HepG2 (cell line): ENCODE results near the gene THAP3. TPM values are rescaled to one million over a fixed set of nuclear protein-coding genes. Genes with fewer than 3 reads are reported as not detected.

Experiments used
- DR1 ChIP-seq: sonication (generic); formaldehyde crosslinking; IDR thresholded peaks from 2 replicates; pipeline ENCODE4 v1.8.0; 2021; ENCODE audit warnings: mild to moderate bottlenecking, missing genetic modification reagents, inconsistent platforms
- HDAC2 ChIP-seq: sonication (generic); formaldehyde crosslinking; IDR thresholded peaks from 2 replicates; pipeline ENCODE4 v1.4.0; 2020; ENCODE audit warnings: missing genetic modification reagents
- IKZF1 ChIP-seq: fragments of 450-650 bp; IDR thresholded peaks from 2 replicates; pipeline ENCODE4 v1.7.1; 2016
- THAP7 ChIP-seq: sonication (generic); formaldehyde crosslinking; IDR thresholded peaks from 2 replicates; pipeline ENCODE4 v1.8.1; 2023; ENCODE audit warnings: mild to moderate bottlenecking, missing genetic modification reagents
- USF2 ChIP-seq, 2 experiments: sonication (generic) in 1 of 2; formaldehyde crosslinking in 1 of 2; IDR thresholded peaks; 2 replicates each; pipeline versions ENCODE4 v1.5.1 to v1.6.1; 2011 to 2020; ENCODE audit warnings: borderline replicate concordance in 1 of 2, low read depth in 1 of 2, low read length in 1 of 2, mild to moderate bottlenecking in 1 of 2, missing genetic modification reagents in 1 of 2, moderate library complexity in 1 of 2
- ZBTB46 ChIP-seq: sonication (generic); formaldehyde crosslinking; IDR thresholded peaks from 2 replicates; pipeline ENCODE4 v1.4.0; 2020; ENCODE audit warnings: mild to moderate bottlenecking, missing genetic modification reagents, borderline replicate concordance
- ZNF124 ChIP-seq: sonication (generic); formaldehyde crosslinking; IDR thresholded peaks from 2 replicates; pipeline ENCODE4 v1.4.0; 2020; ENCODE audit warnings: missing genetic modification reagents
- ZNF280B ChIP-seq: sonication (generic); formaldehyde crosslinking; IDR thresholded peaks from 2 replicates; pipeline ENCODE4 v1.5.0; 2020; ENCODE audit warnings: missing genetic modification reagents, mild to moderate bottlenecking, borderline replicate concordance
- ZNF318 ChIP-seq: sonication (generic); formaldehyde crosslinking; IDR thresholded peaks from 2 replicates; pipeline ENCODE4 v1.4.0; 2020; ENCODE audit warnings: mild to moderate bottlenecking, missing genetic modification reagents
- ZNF563 ChIP-seq: sonication (generic); formaldehyde crosslinking; IDR thresholded peaks from 2 replicates; pipeline ENCODE4 v1.8.0; 2022; ENCODE audit warnings: mild to moderate bottlenecking, moderate library complexity, missing genetic modification reagents
- ZNF564 ChIP-seq: sonication (generic); formaldehyde crosslinking; IDR thresholded peaks from 2 replicates; pipeline ENCODE4 v1.8.1; 2023; ENCODE audit warnings: mild to moderate bottlenecking, missing genetic modification reagents
- polyA plus RNA-seq, 8 experiments: library from polyadenylated mRNA; depleted of rRNA in 3 of 8; stranded (reverse) in 7 of 8; unstranded in 1 of 8; fragments of >200 nt; fragmentation: Illumina TruSeq in 4 of 8; extraction: Trizol in 4 of 8; gene quantifications; 2 replicates each; pipeline versions ENCODE4 v1.2.1 to v1.2.3, GENCODE V29; 2011 to 2016; ENCODE audit warnings: low read depth in 4 of 8, missing spikeins in 1 of 8, mixed read lengths in 1 of 8; ENCODE audit not compliant: insufficient read depth in 1 of 8
- total RNA-seq, 5 experiments: library from RNA; depleted of rRNA; stranded (reverse); fragments of >200 nt; fragmentation: Illumina TruSeq; extraction: Trizol; gene quantifications; 2 replicates each; pipeline ENCODE4 v1.2.3, GENCODE V29; 2016; ENCODE audit warnings: low read depth in 1 of 5

THAP3 gene
- total and polyA plus RNA-seq, 2 of the 13 experiments (the other 11 are each of a cell fraction or from before 2014, with no cell fraction given) = 10.3 to 14.9 TPM

- TF ChIP-seq ZNF563 = peak; percentile 8; the same call in 1 of the 2 replicates
- TF ChIP-seq ZNF564 (CRISPR knock-in tag) = no peak
- TF ChIP-seq ZNF318 (CRISPR knock-in tag) = 0 out of 2 replicates have a peak, but pooled peaks have one; percentile 22
- no peak for TF ChIP-seq ZNF124 (CRISPR knock-in tag)
- no peak for TF ChIP-seq USF2 (IDR thresholded peaks at IDR 0.05; ENCODE audit: low read depth, low read length)
- no peak for TF ChIP-seq USF2 (CRISPR knock-in tag; IDR thresholded peaks at IDR 0.05; ENCODE audit: borderline replicate concordance)
- peak; percentile 24; the same call in 1 of the 2 replicates for TF ChIP-seq THAP7 (CRISPR knock-in tag)
- no peak for TF ChIP-seq IKZF1
- TF ChIP-seq DR1 = no peak
- TF ChIP-seq ZBTB46 = no peak
- TF ChIP-seq HDAC2 (CRISPR knock-in tag) = no peak
- TF ChIP-seq ZNF280B (CRISPR knock-in tag) = 0 out of 2 replicates have a peak, but pooled peaks have one; percentile 9
Measured at GRCh38 chr1:6601923-6602668, 22.6 kb upstream of the THAP3 start (continued).
